Stimulated activated naive CD8-positive, alpha-beta T cell treated with anti-CD3 and anti-CD28 coated beads, Interleukin-15, Interleukin-2, amounts not matched to agents 100 ng/mL and 50 ng/mL, for 24 hours (primary cell): ENCODE results near the gene TYSND1.
"Not testable (repeated sequence)": the region's sequence is repeated elsewhere in the genome, so short reads cannot be mapped to it uniquely, and the experiment has no call there.

Source experiments
- H3K27ac Mint-ChIP-seq: one replicate; pipeline ENCODE4 v1.8.0; 2021; ENCODE audit warnings: mild to moderate bottlenecking, mixed read lengths
- H3K27me3 Mint-ChIP-seq: one replicate; pipeline ENCODE4 v1.8.0; 2021; ENCODE audit warnings: mixed read lengths
- H3K36me3 Mint-ChIP-seq: one replicate; pipeline ENCODE4 v1.8.0; 2021; ENCODE audit warnings: low read depth, mixed read lengths
- H3K4me1 Mint-ChIP-seq: one replicate; pipeline ENCODE4 v1.8.0; 2021; ENCODE audit warnings: low read depth, mixed read lengths
- H3K4me3 Mint-ChIP-seq: one replicate; pipeline ENCODE4 v1.8.0; 2021; ENCODE audit warnings: mild to moderate bottlenecking, mixed read lengths
- H3K9me3 Mint-ChIP-seq: one replicate; pipeline ENCODE4 v1.8.0; 2021; ENCODE audit warnings: mixed read lengths

The TYSND1 gene

DNA sequence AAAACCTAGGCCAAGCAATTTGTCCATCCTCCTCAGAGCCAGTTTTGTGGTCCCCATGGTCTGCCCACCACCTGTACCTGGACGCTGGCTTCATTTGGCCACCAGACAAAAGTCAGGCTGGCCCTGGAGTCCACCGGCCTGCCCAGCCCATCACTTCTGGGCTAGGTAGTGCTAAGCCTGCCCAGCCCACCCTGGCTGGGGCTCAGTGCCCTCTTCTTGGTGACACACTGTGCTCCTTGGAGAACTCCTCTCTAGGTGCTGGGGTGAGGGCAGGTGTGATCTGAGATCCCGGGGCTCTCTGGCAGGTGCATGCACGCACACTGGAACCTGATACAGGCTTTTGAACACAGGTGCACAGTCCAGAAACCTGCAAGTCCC lies 15.0 kb downstream of the TYSND1 start:
- H3K9me3 Mint-ChIP-seq, result no peaks in the 10 kb centered on the region
- H3K27me3 Mint-ChIP-seq, result no peaks in the 10 kb centered on the region
- peak overlapping the region; percentile 90 for H3K4me3 Mint-ChIP-seq
- H3K4me1 Mint-ChIP-seq, result peaks cover 25% of the 10 kb centered on the region
- H3K27ac Mint-ChIP-seq, result peak overlapping the region; percentile 94
- H3K36me3 Mint-ChIP-seq, result peaks cover 9% of the 10 kb centered on the region

DNA sequence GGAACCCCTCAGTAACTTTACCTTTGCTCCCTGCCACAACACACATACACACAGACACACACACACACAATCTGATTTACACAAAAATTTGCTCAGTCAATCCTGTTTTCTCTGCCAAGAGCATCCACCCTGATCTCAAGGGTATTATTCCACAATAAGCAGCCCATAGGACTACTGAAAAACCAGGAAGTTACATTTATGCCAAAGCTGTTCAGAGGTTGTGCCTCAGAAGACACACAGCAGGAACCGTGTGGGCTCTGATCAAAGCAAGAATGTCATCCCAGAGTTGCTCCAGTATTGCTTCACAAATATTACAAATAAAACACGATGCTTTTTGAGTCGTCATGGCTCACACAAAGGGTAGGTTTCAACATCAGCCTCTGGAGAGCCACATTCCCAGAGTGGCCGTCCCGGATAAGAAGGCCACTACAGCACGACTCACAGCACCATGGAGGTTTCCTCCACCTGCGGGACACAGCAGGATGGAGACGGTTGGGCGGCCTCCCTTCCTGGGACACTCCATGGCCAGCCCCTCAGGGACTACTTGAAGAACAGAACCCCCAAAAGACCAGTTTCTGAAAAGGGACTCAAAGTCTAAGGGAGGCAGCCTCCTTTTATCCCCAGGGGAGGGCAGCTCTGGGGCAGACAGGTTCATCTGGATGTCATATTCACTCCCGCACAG lies 15.5 kb downstream of the TYSND1 start:
- Mint-ChIP-seq H3K36me3 (peaks cover 8% of the 10 kb centered on the region), H3K27me3 (no peaks in the 10 kb centered on the region), H3K9me3 (no peaks in the 10 kb centered on the region), H3K27ac (peak overlapping the region; percentile 45), H3K4me1 (peaks cover 25% of the 10 kb centered on the region), H3K4me3 (peak overlapping the region; percentile 90)

DNA sequence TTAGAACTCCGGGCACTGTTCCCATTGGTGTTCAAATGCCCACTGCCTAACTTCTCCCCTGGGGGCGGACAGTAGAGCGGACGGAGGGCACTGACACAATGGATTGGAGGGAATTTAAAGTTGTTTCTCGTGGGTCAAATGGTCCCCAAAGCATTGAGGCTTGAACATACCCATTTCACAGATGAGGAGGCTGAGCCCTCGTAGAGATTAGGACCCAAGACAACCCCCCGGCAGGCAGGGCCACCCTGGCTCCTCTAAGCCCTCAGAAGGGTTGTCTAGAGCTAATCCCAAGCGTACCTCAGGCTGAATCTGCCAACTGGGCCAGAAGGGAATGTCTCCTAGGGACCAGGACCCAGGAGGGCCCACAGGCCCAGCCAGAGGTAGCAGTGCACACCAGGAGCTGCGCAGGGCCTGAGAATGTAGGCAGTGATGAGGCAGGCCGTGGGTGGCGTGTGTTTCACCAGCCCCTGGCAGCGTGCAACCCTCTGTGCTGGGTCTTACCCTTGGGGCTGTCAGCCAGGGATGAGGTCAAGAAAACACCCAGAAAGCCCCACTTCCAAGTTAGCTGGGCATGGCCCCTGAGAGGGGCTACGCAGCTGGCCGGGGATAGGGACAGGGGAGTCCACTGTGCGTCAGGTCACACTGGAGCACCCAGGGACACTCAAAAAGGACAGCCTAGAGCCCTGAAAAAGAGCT lies 19.7 kb downstream of the TYSND1 start:
- H3K27me3 Mint-ChIP-seq, result no peaks in the 10 kb centered on the region
- no peak overlapping the region for H3K27ac Mint-ChIP-seq
- peaks cover 8% of the 10 kb centered on the region for H3K36me3 Mint-ChIP-seq

DNA sequence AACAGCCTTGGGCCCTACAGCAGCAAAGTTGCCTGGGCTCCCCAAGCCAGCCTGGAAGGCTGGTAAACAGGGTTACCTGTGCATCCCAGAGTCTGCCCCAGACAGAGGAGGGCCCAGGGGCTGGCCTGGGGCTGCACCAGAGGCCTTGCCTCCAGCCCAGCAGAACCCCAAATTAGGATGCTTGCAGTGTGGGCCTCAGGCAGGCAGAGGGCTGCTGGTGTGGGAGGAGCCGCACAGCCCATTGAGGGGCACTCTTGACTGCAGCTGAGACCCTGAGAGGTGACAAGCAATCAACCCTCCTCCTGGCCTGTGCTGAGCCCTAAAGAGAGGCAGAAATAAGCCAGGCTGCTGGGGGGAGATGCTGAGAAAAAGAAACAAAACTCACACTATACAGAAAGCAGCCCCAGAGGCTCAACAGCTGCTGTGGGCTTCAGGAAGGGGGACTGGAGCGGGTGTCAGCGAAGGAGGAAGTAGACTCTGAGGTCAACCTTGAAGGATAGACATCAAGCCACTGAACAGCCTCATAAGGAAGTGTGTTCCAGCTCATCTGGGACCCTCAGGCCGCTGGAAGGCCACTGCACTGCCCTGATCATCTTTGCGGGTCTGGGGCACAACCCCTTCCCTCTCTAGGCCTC lies 20.5 kb downstream of the TYSND1 start:
- peaks cover 8% of the 10 kb centered on the region for H3K36me3 Mint-ChIP-seq
- H3K4me1 Mint-ChIP-seq, result peaks cover 3% of the 10 kb centered on the region
- H3K27me3 Mint-ChIP-seq, result no peaks in the 10 kb centered on the region
- H3K4me3 Mint-ChIP-seq, result no peak overlapping the region
- no peaks in the 10 kb centered on the region for H3K9me3 Mint-ChIP-seq
- H3K27ac Mint-ChIP-seq, result no peak overlapping the region

More for the DNA sequence above, 19.7 kb downstream of the TYSND1 start:
- peaks cover 11% of the 10 kb centered on the region for H3K4me1 Mint-ChIP-seq
- no peak overlapping the region for H3K4me3 Mint-ChIP-seq
- no peaks in the 10 kb centered on the region for H3K9me3 Mint-ChIP-seq

DNA sequence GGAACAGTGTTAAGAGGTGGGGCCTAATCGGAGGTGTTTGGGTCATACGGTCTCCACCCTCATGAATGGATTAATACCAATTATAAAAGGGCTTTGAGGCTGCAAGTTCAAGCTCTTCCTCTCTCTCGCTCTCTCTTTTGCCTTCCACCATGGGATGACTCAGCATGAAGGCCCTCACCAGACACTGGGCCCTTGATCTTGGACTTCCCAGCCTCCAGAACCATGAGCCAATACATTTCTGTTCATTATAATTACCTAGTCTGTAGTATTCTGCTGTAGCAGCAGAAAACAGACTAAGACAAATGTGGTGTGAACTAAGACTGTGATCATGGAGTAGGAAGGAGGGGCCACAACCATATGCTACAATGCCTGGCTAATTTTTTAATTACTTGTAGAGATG lies 21.6 kb downstream of the TYSND1 start:
- H3K9me3 Mint-ChIP-seq, result no peaks in the 10 kb centered on the region
- no peak overlapping the region for H3K4me3 Mint-ChIP-seq
- no peaks in the 10 kb centered on the region for H3K4me1 Mint-ChIP-seq
- H3K27me3 Mint-ChIP-seq, result no peaks in the 10 kb centered on the region
- no peak overlapping the region for H3K27ac Mint-ChIP-seq
- H3K36me3 Mint-ChIP-seq, result peaks cover 11% of the 10 kb centered on the region

DNA sequence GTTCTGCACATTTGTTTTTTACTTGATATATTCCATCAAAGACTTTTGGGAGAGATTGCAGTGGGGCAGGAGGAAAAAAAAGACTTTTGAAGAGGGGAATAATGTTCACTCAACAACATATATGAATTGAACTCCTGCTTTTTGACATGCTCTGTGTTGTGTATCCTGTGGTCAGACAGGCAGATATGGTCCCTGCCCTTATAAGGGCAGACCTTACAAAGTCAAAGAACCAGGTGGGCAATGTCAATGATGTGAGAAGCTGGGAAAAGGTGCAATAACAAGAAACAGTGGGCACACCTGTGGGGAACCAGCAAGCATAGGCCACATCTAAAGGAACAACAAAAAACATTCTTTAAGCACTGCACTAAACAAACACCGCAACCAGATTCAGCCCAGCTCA lies 22.1 kb downstream of the TYSND1 start:
- Mint-ChIP-seq H3K9me3 (no peaks in the 10 kb centered on the region), H3K27me3 (no peaks in the 10 kb centered on the region), H3K36me3 (peaks cover 10% of the 10 kb centered on the region), H3K27ac (no peak overlapping the region), H3K4me3 (no peak overlapping the region), H3K4me1 (no peaks in the 10 kb centered on the region)

DNA sequence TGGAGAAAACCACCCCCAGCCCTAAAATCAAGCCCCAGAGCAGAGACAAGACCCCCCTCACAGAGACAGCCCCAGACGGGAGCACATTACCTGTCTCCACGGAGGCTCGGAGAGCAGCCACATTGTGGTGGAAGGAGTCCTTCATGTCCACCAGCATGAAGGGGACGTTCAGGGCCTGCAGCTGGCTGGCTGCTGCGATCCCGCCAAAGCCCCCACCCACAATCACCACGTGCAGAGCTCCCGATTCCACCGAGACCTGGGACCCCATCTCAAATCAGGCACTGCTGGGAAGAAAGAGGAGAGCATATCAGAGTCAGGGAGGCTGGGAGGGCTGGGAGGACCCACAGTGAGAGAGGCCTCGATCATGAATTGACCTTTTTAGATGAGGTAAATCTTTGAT lies 22.7 kb downstream of the TYSND1 start:
- no peaks in the 10 kb centered on the region for H3K4me1 Mint-ChIP-seq
- no peak overlapping the region for H3K4me3 Mint-ChIP-seq
- H3K9me3 Mint-ChIP-seq, result no peaks in the 10 kb centered on the region
- no peak overlapping the region for H3K27ac Mint-ChIP-seq
- no peaks in the 10 kb centered on the region for H3K27me3 Mint-ChIP-seq
- H3K36me3 Mint-ChIP-seq, result peaks cover 7% of the 10 kb centered on the region

DNA sequence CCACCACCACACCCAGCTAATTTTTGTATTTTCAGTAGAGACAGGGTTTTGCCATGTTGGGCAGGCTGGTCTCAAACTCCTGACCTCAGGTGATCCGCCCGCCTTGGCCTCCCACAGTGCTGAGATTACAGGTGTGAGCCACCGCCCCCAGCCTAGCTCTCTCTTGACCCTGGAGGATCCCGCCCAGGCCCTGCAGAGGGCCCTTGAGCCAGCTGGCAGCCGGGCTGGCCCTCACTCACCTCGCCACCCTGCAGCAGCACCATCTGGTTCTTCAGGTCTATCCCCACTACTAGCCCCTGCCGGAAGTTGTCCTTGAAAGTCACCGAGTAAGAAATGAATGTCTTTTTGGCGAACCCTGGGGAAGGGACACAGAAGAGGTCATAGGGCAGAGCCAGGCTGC lies 23.3 kb downstream of the TYSND1 start:
- not testable (repeated sequence) for H3K27ac Mint-ChIP-seq, H3K4me3 Mint-ChIP-seq, H3K4me1 Mint-ChIP-seq, H3K27me3 Mint-ChIP-seq, H3K9me3 Mint-ChIP-seq, H3K36me3 Mint-ChIP-seq

DNA sequence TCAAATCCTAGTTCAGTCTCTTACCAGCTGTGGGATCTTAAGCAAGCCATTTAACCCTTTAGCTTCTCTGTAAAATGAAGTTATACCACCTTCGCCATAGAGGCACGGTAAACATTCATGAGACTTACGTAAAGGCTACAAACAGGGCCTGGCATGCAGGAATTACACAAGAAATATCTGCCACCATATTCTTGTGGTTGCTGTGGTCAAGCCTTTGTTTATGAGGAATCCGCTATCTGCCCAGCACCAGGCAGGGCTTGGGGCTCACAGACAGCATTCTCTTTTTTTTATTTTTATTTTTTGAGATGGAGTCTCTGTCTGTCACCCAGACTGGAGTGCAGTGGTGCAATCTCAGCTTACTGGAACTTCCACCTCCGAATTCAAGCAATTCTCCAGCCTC lies 23.8 kb downstream of the TYSND1 start:
- H3K36me3 Mint-ChIP-seq, result peaks cover 7% of the 10 kb centered on the region
- H3K27ac Mint-ChIP-seq, result no peak overlapping the region
- no peaks in the 10 kb centered on the region for H3K4me1 Mint-ChIP-seq
- no peaks in the 10 kb centered on the region for H3K27me3 Mint-ChIP-seq
- no peaks in the 10 kb centered on the region for H3K9me3 Mint-ChIP-seq
- H3K4me3 Mint-ChIP-seq, result no peak overlapping the region

DNA sequence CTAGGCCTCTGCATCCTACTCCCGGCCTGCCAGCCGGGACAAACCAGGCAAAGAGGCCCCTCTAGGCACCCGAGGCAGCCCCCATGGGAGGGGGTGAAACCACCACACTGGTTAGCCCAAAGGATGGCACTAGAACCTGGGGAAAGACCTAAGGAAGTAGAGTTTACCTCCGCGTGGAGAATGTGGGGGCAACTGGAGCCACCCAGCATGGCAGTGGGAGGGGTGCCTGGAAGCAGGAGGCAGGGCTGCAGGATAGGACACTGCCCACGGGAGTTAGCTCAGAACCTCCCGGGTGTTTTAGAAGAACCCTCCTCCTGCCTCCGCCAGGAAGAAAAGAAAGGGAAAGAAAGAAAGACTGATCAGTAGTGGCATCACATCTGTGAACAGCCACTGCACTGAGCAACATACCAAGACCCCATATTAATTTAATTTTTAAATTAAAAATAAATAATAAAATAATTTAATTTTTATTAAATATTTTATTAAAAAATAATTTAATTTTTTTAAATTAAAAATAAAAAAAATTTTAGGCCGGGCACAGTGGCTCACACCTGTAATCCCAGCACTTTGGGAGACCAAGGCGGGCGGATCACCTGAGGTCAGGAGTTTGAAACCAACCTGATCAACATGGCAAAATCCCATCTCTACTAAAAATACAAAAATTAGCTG lies 25.1 kb downstream of the TYSND1 start:
- Mint-ChIP-seq H3K27me3 (no peaks in the 10 kb centered on the region), H3K36me3 (peaks cover 7% of the 10 kb centered on the region), H3K4me3 (no peak overlapping the region), H3K27ac (no peak overlapping the region), H3K4me1 (peaks cover under 1% of the 10 kb centered on the region), H3K9me3 (no peaks in the 10 kb centered on the region)

DNA sequence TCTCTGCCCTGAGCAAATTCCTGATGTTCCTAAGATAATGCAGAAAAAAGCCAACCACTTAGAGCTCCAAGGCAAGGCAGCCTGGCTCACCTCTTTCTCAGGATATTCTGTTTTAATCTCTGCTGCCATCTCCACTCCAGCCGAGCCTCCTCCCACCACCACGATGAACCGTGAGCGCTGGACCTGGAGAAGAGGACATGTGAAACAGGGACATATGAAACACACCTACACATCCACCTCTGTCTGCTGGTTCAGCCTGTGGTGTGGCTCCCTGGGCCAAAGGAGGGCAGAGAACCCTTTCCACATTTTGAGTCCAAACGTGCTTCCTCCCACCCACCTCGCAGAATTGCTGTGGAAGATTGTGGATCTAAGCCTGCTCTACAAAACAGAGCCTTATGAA lies 26.1 kb downstream of the TYSND1 start:
- no peak overlapping the region for H3K27ac Mint-ChIP-seq
- no peak overlapping the region for H3K4me3 Mint-ChIP-seq
- peaks cover 7% of the 10 kb centered on the region for H3K36me3 Mint-ChIP-seq
- H3K27me3 Mint-ChIP-seq, result no peaks in the 10 kb centered on the region
- no peaks in the 10 kb centered on the region for H3K9me3 Mint-ChIP-seq
- peaks cover 6% of the 10 kb centered on the region for H3K4me1 Mint-ChIP-seq

DNA sequence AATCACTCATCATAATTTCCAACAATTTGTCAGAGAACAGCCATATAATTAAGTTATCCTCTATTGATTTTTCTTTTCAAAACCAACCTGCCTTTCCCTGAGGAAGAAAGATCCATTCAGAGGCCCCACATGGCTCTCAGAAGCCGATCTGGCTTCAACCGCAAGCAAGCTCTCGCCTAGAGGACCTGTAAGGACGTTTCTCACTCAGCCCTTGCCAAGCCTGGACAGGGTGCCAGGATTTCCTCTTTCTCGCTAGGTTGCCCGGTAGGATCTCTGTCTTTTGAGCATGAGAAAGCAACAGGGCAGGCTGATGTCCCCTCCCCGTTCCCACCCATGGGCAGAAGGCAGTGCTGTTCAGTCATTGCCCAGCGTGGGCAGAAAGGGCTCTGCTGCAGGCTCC lies 26.9 kb downstream of the TYSND1 start:
- Mint-ChIP-seq H3K36me3 (peaks cover 7% of the 10 kb centered on the region), H3K9me3 (no peaks in the 10 kb centered on the region)

DNA sequence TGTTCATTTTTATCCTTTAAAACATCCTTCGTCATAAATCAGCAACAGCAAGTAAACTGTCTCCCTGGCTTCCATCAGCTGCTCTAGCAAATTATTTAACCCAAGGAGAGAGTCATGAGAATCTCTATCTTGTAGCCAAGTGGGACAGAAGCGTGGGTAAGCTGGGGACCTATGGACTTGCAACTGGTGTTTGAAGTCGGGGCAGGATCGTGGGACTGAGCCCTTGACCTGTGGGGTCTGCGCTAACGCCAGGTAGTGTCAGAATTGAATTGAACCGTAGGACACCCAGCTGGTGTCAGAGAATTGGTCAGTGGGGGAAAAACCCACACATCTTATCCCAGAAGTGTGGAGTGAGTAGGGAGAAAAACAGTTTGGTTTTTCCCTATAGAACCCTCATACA lies 27.3 kb downstream of the TYSND1 start:
- Mint-ChIP-seq H3K4me1 (peaks cover 6% of the 10 kb centered on the region), H3K27ac (no peak overlapping the region), H3K36me3 (peaks cover 7% of the 10 kb centered on the region), H3K27me3 (no peaks in the 10 kb centered on the region), H3K9me3 (no peaks in the 10 kb centered on the region), H3K4me3 (no peak overlapping the region)

More for the DNA sequence above, 26.9 kb downstream of the TYSND1 start:
- H3K27ac Mint-ChIP-seq, result no peak overlapping the region
- peaks cover 6% of the 10 kb centered on the region for H3K4me1 Mint-ChIP-seq
- no peak overlapping the region for H3K4me3 Mint-ChIP-seq
- no peaks in the 10 kb centered on the region for H3K27me3 Mint-ChIP-seq

DNA sequence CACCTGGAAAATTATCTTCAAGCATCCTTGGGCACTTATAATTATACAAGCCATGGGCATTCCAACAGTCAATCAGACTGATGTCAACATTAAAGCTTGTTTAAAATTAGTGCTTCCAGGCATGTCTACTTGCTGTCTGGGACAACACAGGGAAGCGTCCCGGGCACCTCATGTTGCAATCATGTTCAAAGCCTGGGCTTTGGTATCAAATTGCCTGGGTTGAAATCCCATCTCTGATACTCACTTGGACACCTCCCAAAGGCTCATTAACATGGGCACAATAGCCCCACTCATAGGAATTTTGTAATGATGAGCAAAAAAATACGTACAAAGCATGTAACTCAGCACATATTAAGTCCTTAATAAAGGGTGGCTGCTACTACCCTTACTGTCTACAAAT lies 28.3 kb downstream of the TYSND1 start:
- peaks cover 6% of the 10 kb centered on the region for H3K4me1 Mint-ChIP-seq
- H3K9me3 Mint-ChIP-seq, result no peaks in the 10 kb centered on the region
- no peaks in the 10 kb centered on the region for H3K27me3 Mint-ChIP-seq
- H3K36me3 Mint-ChIP-seq, result peaks cover 14% of the 10 kb centered on the region
- H3K27ac Mint-ChIP-seq, result peak overlapping the region; percentile 13
- H3K4me3 Mint-ChIP-seq, result no peak overlapping the region

DNA sequence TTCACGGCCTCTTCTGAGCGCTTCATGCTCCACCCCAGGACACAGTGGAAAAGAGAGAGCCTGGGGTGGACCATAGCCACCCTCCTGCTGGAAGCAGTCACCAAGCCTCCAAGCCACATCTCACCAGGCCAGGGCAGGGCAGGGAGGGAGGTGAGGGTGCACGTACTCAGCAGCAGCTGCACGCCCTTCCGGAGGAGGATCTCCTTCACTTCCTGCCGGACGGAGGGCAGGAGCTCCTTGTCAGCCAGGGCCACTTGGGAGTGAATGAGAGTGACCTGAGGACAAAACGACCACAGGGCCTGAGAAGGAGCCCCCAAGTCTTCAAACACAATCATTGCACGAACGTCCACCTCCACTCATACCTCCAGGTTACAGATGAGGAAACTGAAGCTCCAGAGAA lies 28.9 kb downstream of the TYSND1 start:
- Mint-ChIP-seq H3K4me3 (no peak overlapping the region), H3K27me3 (no peaks in the 10 kb centered on the region), H3K27ac (peak overlapping the region; percentile 13), H3K36me3 (peaks cover 18% of the 10 kb centered on the region), H3K9me3 (no peaks in the 10 kb centered on the region), H3K4me1 (peaks cover 6% of the 10 kb centered on the region)
